Esophagus squamous epithelium (tissue), 5 donors: ENCODE measurements around the gene ICOSLG. TPM values are rescaled to one million over a fixed set of nuclear protein-coding genes. Genes with fewer than 3 reads are reported as not detected.

Source experiments
- DNase-seq: peaks from one replicate; lab custom pipeline; 2025; lab: John Stamatoyannopoulos, UW
- H3K27ac ChIP-seq, 4 donors: fragments of 200-600 bp; sonication (generic); one replicate each; pipeline ENCODE4 v1.5.1; 2016 to 2019; ENCODE audit warnings: mild to moderate bottlenecking in 1 of 4
- H3K27me3 ChIP-seq, 4 donors: fragments of 200-600 bp; sonication (generic); 1 replicate in 3 of 4; 2 replicates in 1 of 4; pipeline versions ENCODE4 v1.5.1 to v1.6.0; 2017 to 2021; ENCODE audit warnings: antibody characterized with exemption in 1 of 4
- H3K36me3 ChIP-seq, 3 donors: fragments of 200-600 bp; sonication (generic); one replicate each; pipeline ENCODE4 v1.5.1; 2016 to 2019
- H3K4me1 ChIP-seq, 3 donors: fragments of 200-600 bp; sonication (generic); one replicate each; pipeline ENCODE4 v1.5.1; 2017 to 2019
- H3K4me3 ChIP-seq, 4 donors: fragments of 200-600 bp; sonication (generic); 1 replicate in 3 of 4; 2 replicates in 1 of 4; pipeline ENCODE4 v1.5.1; 2016 to 2019; ENCODE audit warnings: mild to moderate bottlenecking in 2 of 4, moderate library complexity in 1 of 4
- H3K9me3 ChIP-seq, 3 donors: fragments of 200-600 bp; sonication (generic); one replicate each; pipeline ENCODE4 v1.5.1; 2016 to 2019
- POLR2A ChIP-seq, 4 donors: fragments of 450-650 bp; IDR thresholded peaks; one replicate each; pipeline ENCODE4 v1.6.1; 2017; ENCODE audit warnings: antibody characterized with exemption in 4 of 4, mild to moderate bottlenecking in 4 of 4, moderate library complexity in 3 of 4
- WGBS, 2 donors: methylation state at CpG; one replicate each; pipeline ENCODE4 v1.1.5; 2018; 5-methylcytosine and 5-hydroxymethylcytosine counted together
- intact Hi-C: fragments of 100-400 bp; cut with DNase I; formaldehyde crosslinking; loops from one replicate; pipeline ENCODE4 v1.15.0; 2022
- total RNA-seq, 4 donors: library from RNA; depleted of rRNA; stranded (reverse); fragments of >200 nt; gene quantifications; one replicate each; pipeline ENCODE4 v1.1.0, GENCODE V29; 2016
- TF ChIP-seq, protein P1 (sequence below), 6 experiments: fragments of 450-650 bp in 4 of 6; fragments of 200-600 bp in 2 of 6; sonication (generic) in 2 of 6; IDR thresholded peaks; one replicate each; pipeline ENCODE4 v1.5.1; 2016 to 2019; ENCODE audit warnings: antibody characterized with exemption in 6 of 6, mild to moderate bottlenecking in 4 of 6, moderate library complexity in 4 of 6
- donor health status: DM: yes; HTN: yes; CAD: no.

ICOSLG gene
- total RNA-seq, 4 donors from 2014 or later: 2.3 to 4.6 (median 2.5) TPM

DNA sequence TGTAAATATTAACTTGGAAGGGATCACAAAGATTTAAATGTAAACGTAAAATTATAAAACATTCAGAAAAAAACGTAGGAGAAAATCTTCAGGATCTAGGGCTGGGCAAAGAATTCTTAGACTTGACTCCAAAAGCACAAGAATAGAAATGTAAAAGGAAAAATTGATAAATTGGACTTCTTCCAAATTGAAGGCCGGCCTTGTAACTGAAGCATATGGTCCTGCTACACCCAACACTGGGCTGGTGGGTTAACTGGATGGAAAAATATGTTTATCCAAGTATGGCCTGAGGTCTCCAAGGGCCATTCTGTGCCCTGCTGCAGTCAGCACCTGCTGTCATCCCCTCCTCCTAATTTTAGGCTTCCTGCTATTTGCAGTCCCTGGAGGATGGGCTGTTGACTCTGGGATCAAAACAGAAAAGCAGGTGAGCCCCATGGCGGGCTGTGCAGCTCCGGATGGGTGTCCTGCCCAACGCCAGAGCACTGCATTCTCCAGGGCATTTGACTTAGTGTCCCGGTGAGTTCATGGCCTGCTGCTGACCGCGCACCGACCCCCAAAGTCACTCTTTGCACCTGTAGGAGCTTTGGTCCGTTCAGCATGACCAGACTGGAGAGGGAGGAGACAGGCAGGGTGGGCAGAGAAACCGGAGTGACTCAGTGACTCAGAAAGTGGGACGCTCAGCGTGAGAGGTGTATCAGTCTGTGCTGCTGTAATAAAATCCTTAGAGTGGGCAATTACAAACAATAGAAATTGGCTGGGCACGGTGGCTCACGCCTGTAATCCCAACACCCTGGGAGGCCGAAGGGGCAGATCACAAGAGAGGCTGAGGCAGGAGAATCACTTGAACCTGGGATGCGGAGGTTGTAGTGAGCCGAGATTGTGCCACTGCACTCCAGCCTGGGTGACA is 38.9 kb upstream of the ICOSLG start:
- no peaks in the 10 kb centered on the region for H3K36me3 ChIP-seq
- no peaks in the 10 kb centered on the region for H3K9me3 ChIP-seq
- TF ChIP-seq, protein P1, sequence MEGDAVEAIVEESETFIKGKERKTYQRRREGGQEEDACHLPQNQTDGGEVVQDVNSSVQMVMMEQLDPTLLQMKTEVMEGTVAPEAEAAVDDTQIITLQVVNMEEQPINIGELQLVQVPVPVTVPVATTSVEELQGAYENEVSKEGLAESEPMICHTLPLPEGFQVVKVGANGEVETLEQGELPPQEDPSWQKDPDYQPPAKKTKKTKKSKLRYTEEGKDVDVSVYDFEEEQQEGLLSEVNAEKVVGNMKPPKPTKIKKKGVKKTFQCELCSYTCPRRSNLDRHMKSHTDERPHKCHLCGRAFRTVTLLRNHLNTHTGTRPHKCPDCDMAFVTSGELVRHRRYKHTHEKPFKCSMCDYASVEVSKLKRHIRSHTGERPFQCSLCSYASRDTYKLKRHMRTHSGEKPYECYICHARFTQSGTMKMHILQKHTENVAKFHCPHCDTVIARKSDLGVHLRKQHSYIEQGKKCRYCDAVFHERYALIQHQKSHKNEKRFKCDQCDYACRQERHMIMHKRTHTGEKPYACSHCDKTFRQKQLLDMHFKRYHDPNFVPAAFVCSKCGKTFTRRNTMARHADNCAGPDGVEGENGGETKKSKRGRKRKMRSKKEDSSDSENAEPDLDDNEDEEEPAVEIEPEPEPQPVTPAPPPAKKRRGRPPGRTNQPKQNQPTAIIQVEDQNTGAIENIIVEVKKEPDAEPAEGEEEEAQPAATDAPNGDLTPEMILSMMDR (IDR thresholded peaks at IDR 0.05): no peak
- no peak for TF ChIP-seq POLR2A (IDR thresholded peaks at IDR 0.05)
- H3K4me1 ChIP-seq: peaks cover 0 to 10% (median 0%) of the 10 kb centered on the region in 3 donors
- H3K4me3 ChIP-seq: no peak overlapping the region
- DNase-seq: no peak
- WGBS, 2 donors: 75 to 87% methylated on average over 8 to 15 of the region's 19 CpGs
- intact Hi-C loops: no loop called here
- H3K27ac ChIP-seq: no peak overlapping the region
- peaks cover 0 to 21% (median 0%) of the 10 kb centered on the region in 4 donors for H3K27me3 ChIP-seq

DNA sequence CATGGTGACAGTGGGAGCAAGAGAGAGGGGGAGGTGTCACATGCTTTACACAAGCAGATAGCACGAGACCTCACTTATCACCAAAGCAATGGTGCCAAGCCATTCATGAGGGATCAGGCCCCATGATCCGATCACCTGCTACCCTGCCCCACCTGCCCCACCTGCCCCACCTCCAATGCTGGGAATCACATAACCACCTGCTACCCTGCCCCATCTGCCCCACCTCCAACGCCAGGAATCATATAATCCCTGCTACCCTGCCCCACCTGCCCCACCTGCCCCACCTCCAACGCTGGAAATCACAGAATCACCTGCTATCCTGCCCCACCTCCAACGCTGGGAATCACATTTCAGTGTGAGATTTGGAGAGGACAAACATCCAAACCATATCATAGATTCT is 34.3 kb upstream of the ICOSLG start:
- Histone ChIP-seq H3K27me3 (peaks cover 0 to 11% (median 0%) of the 10 kb centered on the region in 4 donors), H3K36me3 (no peaks in the 10 kb centered on the region), H3K4me1 (no peaks in the 10 kb centered on the region), H3K9me3 (no peaks in the 10 kb centered on the region), H3K4me3 (no peak overlapping the region), H3K27ac (no peak overlapping the region)
- TF ChIP-seq, protein P1 (IDR thresholded peaks at IDR 0.05): no peak
- TF ChIP-seq POLR2A (IDR thresholded peaks at IDR 0.05): no peak
- no peak for DNase-seq
- intact Hi-C loops: no loop called here
- WGBS, 2 donors: 67 to 76% methylated on average over 4 to 5 of the region's 5 CpGs

DNA sequence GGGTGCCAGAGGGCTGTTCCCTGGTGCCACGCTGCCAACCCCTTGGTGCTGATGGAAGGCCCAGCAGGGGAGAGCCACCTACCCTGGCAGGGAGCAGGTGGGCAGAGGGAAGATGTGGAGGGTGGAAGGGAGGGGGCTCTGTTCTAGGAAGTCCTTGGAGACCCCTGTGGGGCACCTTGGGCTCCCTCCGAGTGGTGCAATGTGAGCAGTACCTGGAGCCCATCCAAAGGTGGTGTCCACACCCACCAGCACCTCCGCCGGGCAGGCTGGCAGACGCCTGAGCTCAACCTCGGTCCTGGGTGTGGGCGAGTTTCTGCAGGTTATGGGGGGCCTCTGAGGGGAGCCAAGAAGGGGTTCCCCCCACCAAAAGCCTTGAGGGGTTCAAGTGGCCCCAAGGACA is 32.3 kb upstream of the ICOSLG start:
- H3K36me3 ChIP-seq: no peaks in the 10 kb centered on the region
- intact Hi-C loops: no loop called here
- DNase-seq: no peak
- no peaks in the 10 kb centered on the region for H3K9me3 ChIP-seq
- no CpG with 5 or more reads among the region's 7 CpGs for WGBS, 2 donors
- peaks cover 0 to 11% (median 0%) of the 10 kb centered on the region in 4 donors for H3K27me3 ChIP-seq
- H3K4me1 ChIP-seq: no peaks in the 10 kb centered on the region
- no peak overlapping the region for H3K4me3 ChIP-seq
- no peak overlapping the region for H3K27ac ChIP-seq
- no peak for TF ChIP-seq POLR2A (IDR thresholded peaks at IDR 0.05)
- TF ChIP-seq, protein P1 (IDR thresholded peaks at IDR 0.05): no peak

- DNase-seq: no peak
- intact Hi-C loops: no loop called here
- no peaks in the 10 kb centered on the region for H3K36me3 ChIP-seq
- no peaks in the 10 kb centered on the region for H3K4me1 ChIP-seq
- peaks cover 0 to 11% (median 0%) of the 10 kb centered on the region in 4 donors for H3K27me3 ChIP-seq
- WGBS, 2 donors: 92% methylated on average over 12 of the region's 18 CpGs; no CpG with 5 or more reads in 1 of the 2 donors
- no peak overlapping the region for H3K4me3 ChIP-seq
- no peak overlapping the region for H3K27ac ChIP-seq
- TF ChIP-seq POLR2A (IDR thresholded peaks at IDR 0.05): no peak
- TF ChIP-seq, protein P1 (IDR thresholded peaks at IDR 0.05): no peak
- H3K9me3 ChIP-seq: no peaks in the 10 kb centered on the region
Observed at GRCh38 chr21:44272284-44272858, 31.6 kb upstream of the ICOSLG start.
